GM06990 (cell line): Measurements from ENCODE around the gene POLR1G.
"Not testable (repeated sequence)": the region's sequence is repeated elsewhere in the genome, so short reads cannot be mapped to it uniquely, and the experiment has no call there.

ENCODE experiments used
- DNase-seq: peaks from one replicate; pipeline ENCODE4 v3.0.0-alpha.2; 2011; ENCODE audit not compliant: insufficient read length; ENCODE audit errors: extremely low read depth
- H3K27me3 ChIP-seq: replicated peaks from 2 replicates; pipeline ENCODE4 v1.6.0; 2011; ENCODE audit warnings: low read length; ENCODE audit not compliant: control insufficient read depth, insufficient read depth
- H3K36me3 ChIP-seq: 2 replicates; pipeline ENCODE4 v1.5.1; 2011; ENCODE audit warnings: low read length; ENCODE audit not compliant: control insufficient read depth, insufficient read depth
- H3K4me3 ChIP-seq: replicated peaks from 2 replicates; pipeline ENCODE4 v1.5.1; 2011; ENCODE audit warnings: low read depth, mild to moderate bottlenecking, control low read depth, low read length
- TF ChIP-seq, protein P1 (sequence below): IDR thresholded peaks from 2 replicates; pipeline ENCODE4 v1.5.1; 2011; ENCODE audit warnings: low read length, control low read depth, mild to moderate bottlenecking, inconsistent platforms; ENCODE audit not compliant: insufficient read depth, poor library complexity, severe bottlenecking

Gene POLR1G

DNA sequence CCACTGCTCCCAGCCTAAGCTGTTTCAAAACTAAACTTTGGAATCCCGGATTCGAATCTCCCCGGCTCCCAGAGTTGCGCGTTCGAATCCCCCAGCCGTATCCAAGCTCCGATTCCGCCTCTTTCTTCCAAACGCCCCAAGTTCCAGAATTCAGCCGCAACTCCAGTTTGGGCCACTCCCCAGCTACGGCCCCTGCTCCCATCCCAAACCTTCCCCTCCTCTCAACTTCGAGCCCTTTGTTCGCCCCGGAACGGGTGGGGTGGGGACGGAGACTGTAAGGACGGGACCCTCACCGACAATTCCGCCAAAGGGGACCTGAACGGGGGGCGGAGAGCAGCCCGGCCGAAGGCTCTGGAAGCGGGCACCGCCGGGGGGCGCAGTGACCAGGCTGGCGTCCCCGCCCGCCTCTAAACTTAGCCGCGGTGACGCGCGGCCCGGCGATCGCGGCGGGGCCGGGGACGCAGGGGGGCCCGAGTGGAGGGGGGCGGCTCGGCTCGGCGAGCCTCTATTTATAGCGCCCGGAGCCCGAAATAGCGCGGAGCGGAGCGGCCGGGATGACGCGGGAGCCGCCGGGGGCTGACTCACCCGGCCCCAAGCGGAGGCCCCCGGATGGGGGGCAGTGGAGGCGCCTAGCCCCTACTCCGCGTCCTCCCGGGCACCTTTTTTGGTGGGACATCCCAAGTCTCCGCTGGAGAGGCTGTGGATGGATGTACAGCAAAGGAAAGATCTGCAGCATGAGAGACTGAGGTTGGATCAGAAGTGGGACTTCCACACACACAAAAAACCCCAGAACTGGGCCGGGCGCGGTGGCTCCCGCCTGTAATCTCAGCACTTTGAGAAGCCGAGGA lies 22.2 kb downstream of the POLR1G start:
- H3K36me3 ChIP-seq, result no peaks in the 10 kb centered on the region
- no peaks in the 10 kb centered on the region for H3K27me3 ChIP-seq
- DNase-seq, result peak; percentile 62
- H3K4me3 ChIP-seq, result peak overlapping the region; percentile 54
- TF ChIP-seq, protein P1, sequence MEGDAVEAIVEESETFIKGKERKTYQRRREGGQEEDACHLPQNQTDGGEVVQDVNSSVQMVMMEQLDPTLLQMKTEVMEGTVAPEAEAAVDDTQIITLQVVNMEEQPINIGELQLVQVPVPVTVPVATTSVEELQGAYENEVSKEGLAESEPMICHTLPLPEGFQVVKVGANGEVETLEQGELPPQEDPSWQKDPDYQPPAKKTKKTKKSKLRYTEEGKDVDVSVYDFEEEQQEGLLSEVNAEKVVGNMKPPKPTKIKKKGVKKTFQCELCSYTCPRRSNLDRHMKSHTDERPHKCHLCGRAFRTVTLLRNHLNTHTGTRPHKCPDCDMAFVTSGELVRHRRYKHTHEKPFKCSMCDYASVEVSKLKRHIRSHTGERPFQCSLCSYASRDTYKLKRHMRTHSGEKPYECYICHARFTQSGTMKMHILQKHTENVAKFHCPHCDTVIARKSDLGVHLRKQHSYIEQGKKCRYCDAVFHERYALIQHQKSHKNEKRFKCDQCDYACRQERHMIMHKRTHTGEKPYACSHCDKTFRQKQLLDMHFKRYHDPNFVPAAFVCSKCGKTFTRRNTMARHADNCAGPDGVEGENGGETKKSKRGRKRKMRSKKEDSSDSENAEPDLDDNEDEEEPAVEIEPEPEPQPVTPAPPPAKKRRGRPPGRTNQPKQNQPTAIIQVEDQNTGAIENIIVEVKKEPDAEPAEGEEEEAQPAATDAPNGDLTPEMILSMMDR, result peak; percentile 47

DNA sequence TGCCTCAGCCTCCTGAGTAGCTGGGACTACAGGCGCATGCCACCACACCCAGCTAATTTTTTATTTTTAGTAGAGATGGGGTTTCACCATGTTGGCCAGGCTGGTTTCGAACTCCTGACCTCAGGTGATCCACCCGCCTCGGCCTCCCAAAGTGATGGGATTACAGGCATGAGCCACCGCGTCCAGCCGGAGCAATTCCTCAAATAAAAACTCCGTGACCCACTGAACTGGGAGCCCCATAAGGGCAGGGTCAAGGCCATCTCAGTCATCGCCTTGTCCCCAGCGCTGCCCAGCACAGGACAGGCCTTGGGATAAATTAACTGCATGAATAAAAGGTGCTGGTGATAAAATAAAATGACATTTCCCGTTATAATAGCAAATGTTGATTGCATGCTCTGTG lies 23.5 kb downstream of the POLR1G start:
- not testable (repeated sequence) for H3K4me3 ChIP-seq, H3K27me3 ChIP-seq, H3K36me3 ChIP-seq, DNase-seq

GRCh38 chr19:45431008-45431407 lies 24.6 kb downstream of the POLR1G start:
- not testable (repeated sequence) for H3K4me3 ChIP-seq, H3K27me3 ChIP-seq, H3K36me3 ChIP-seq, DNase-seq

DNA sequence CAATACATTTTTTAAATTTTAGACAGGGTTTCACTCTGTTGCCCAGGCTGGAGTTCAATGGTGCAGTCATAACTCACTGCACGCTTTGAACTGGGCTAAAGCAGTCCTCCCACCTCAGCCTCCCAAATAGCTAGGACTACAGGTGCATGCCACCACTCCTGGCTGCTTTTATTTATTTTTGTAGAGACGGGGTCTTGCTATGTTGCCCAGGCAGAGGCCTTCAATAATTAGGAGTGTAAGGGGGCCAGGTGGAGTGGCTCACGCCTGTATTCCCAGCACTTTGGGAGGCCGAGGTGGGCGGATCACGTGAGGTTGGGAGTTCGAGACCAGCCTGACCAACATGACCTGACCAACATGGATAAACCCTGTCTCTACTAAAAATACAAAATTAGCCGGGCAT lies 26.1 kb downstream of the POLR1G start:
- not testable (repeated sequence) for H3K36me3 ChIP-seq, H3K27me3 ChIP-seq, H3K4me3 ChIP-seq, DNase-seq

DNA sequence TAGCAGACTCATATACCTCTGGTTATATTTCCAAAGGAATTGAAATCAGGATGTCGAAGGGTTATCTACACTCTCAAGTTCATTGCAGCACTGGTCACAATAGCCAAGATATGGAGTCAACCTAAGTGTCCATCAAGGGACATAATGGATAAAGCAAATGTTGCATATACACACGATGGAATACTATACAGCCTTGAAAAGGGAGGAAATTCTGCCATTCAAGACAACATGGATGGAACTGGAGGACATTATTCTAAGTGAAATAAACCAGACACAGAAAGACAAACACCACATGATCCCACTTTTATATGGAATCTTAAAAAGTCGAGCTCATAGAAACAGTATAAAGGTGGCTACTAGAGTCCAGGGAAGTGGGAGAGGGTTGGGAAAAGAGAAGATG lies 30.9 kb downstream of the POLR1G start:
- TF ChIP-seq, protein P1, result no peak
- no peak for DNase-seq
- no peaks in the 10 kb centered on the region for H3K27me3 ChIP-seq
- no peaks in the 10 kb centered on the region for H3K36me3 ChIP-seq
- no peak overlapping the region for H3K4me3 ChIP-seq

- H3K36me3 ChIP-seq, result no peaks in the 10 kb centered on the region
- no peaks in the 10 kb centered on the region for H3K27me3 ChIP-seq
- no peak for DNase-seq
- TF ChIP-seq, protein P1, result no peak
- peak overlapping the region; percentile 58 for H3K4me3 ChIP-seq
Measured at GRCh38 chr19:45439190-45439568, 32.7 kb downstream of the POLR1G start.

GRCh38 chr19:45439569-45440258 lies 33.3 kb downstream of the POLR1G start:
- Histone ChIP-seq H3K27me3 (no peaks in the 10 kb centered on the region), H3K4me3 (peak overlapping the region; percentile 58), H3K36me3 (no peaks in the 10 kb centered on the region)
- DNase-seq, result peak; percentile 91
- TF ChIP-seq, protein P1, result peak; percentile 95
